MM.1S (cell line): ENCODE results near the gene ELOVL1.

Source experiments
- EZH2 ChIP-seq: fragments of 300-600 bp; sonication (generic); optimal IDR thresholded peaks from 2 replicates; pipeline ENCODE3; 2017; ENCODE audit warnings: low read depth, mild to moderate bottlenecking, antibody characterized with exemption, low read length, mixed read lengths
- EZH2phosphoT487 ChIP-seq: fragments of 300-600 bp; sonication (generic); IDR thresholded peaks from 2 replicates; pipeline ENCODE4 v1.6.1; 2018; ENCODE audit warnings: antibody characterized with exemption, low read length
- TF ChIP-seq, protein P1 (sequence below): fragments of 300-600 bp; sonication (generic); IDR thresholded peaks from 2 replicates; pipeline ENCODE4 v1.5.1; 2016; ENCODE audit warnings: antibody characterized with exemption, low read length, mixed read lengths

DNA sequence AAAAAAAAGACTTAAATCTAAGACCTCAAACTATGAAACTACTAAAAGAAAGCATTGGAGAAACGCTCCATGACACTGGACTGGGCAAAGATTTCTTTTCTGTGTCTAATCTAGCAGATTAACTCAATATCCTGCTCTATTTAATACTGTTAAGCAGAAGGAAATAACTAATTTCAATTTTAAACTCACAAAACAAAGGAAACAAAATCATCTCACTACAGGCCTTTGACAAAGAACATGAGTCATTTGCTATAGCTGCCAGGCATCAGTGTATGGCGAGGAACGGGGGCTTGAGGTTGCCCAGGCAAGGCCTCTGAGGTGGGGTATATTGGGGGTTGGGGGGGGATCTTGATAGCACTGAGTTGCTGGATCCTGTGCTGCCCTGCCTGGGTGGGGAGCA is 42.8 kb upstream of the ELOVL1 start:
- TF ChIP-seq, protein P1, sequence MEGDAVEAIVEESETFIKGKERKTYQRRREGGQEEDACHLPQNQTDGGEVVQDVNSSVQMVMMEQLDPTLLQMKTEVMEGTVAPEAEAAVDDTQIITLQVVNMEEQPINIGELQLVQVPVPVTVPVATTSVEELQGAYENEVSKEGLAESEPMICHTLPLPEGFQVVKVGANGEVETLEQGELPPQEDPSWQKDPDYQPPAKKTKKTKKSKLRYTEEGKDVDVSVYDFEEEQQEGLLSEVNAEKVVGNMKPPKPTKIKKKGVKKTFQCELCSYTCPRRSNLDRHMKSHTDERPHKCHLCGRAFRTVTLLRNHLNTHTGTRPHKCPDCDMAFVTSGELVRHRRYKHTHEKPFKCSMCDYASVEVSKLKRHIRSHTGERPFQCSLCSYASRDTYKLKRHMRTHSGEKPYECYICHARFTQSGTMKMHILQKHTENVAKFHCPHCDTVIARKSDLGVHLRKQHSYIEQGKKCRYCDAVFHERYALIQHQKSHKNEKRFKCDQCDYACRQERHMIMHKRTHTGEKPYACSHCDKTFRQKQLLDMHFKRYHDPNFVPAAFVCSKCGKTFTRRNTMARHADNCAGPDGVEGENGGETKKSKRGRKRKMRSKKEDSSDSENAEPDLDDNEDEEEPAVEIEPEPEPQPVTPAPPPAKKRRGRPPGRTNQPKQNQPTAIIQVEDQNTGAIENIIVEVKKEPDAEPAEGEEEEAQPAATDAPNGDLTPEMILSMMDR = no peak
- TF ChIP-seq EZH2 = no peak
- TF ChIP-seq EZH2phosphoT487 = no peak
